ENCODE results near the gene HS6ST3.
"Not testable (repeated sequence)": the region's sequence is repeated elsewhere in the genome, so short reads cannot be mapped to it uniquely, and the experiment has no call there.

Gene HS6ST3

GRCh38 chr13:96751089-96751488 lies 661.2 kb downstream of the HS6ST3 start:
- DNase-seq: no peak

GRCh38 chr13:96762876-96763275 lies 673.0 kb downstream of the HS6ST3 start:
- no peak for DNase-seq

- no peak for DNase-seq
Measured at GRCh38 chr13:96766306-96766705, 676.4 kb downstream of the HS6ST3 start.

- DNase-seq: no peak
Measured at GRCh38 chr13:96768524-96768923, 678.6 kb downstream of the HS6ST3 start.

- DNase-seq: no peak
Measured at GRCh38 chr13:96769874-96770273, 680.0 kb downstream of the HS6ST3 start.

GRCh38 chr13:96771486-96772367 lies 681.8 kb downstream of the HS6ST3 start:
- DNase-seq: no peak

- no peak for DNase-seq
Measured at GRCh38 chr13:96772426-96772825, 682.5 kb downstream of the HS6ST3 start.

- DNase-seq: not testable (repeated sequence)
Measured at GRCh38 chr13:96778302-96778701, 688.4 kb downstream of the HS6ST3 start.

GRCh38 chr13:96779691-96780090 lies 689.8 kb downstream of the HS6ST3 start:
- DNase-seq: no peak

GRCh38 chr13:96780105-96780504 lies 690.2 kb downstream of the HS6ST3 start:
- DNase-seq: no peak

GRCh38 chr13:96781141-96781540 lies 691.2 kb downstream of the HS6ST3 start:
- no peak for DNase-seq

GRCh38 chr13:96782186-96782585 lies 692.3 kb downstream of the HS6ST3 start:
- DNase-seq: no peak

- DNase-seq: no peak
Measured at GRCh38 chr13:96783057-96783456, 693.1 kb downstream of the HS6ST3 start.

GRCh38 chr13:96783511-96783910 lies 693.6 kb downstream of the HS6ST3 start:
- no peak for DNase-seq

- DNase-seq: no peak
Measured at GRCh38 chr13:96785986-96786385, 696.1 kb downstream of the HS6ST3 start.

- no peak for DNase-seq
Measured at GRCh38 chr13:96792188-96792587, 702.3 kb downstream of the HS6ST3 start.

GRCh38 chr13:96792736-96793403 lies 703.0 kb downstream of the HS6ST3 start:
- DNase-seq: no peak

GRCh38 chr13:96793404-96793755 lies 703.5 kb downstream of the HS6ST3 start:
- DNase-seq: no peak

- no peak for DNase-seq
Measured at GRCh38 chr13:96794669-96795068, 704.8 kb downstream of the HS6ST3 start.

GRCh38 chr13:96795670-96796069 lies 705.8 kb downstream of the HS6ST3 start:
- no peak for DNase-seq

- DNase-seq: no peak
Measured at GRCh38 chr13:96796091-96796633, 706.3 kb downstream of the HS6ST3 start.

- peak in 1 of 2 experiments; percentile 55 for DNase-seq
Measured at GRCh38 chr13:96797136-96797535, 707.2 kb downstream of the HS6ST3 start.

GRCh38 chr13:96803456-96804100 lies 713.7 kb downstream of the HS6ST3 start:
- no peak for DNase-seq

- no peak for DNase-seq
Measured at GRCh38 chr13:96804174-96804573, 714.3 kb downstream of the HS6ST3 start.
